GM12878 (cell line): Measurements from ENCODE around the gene CAPRIN2. TPM values are rescaled to one million over a fixed set of nuclear protein-coding genes. Genes with fewer than 3 reads are reported as not detected.

Experiments used
- ATAC-seq: fragments of 200-7000 bp; cut with Tn5 transposase; 3 replicates; pipeline ENCODE4 v1.9.1; 2020; ENCODE audit warnings: mild to moderate bottlenecking, moderate library complexity
- BruUV-seq: library from RNA; stranded (reverse); fragments of 400-500 nt; replicated peaks from 2 replicates; lab custom pipeline; 2021; lab: Mats Ljungman, UMichigan
- CTCF ChIA-PET: fragments of 300-600 bp; sonication (Branson Sonifier 250); formaldehyde crosslinking; extraction: SDS; loops from one replicate; lab custom pipeline; 2021; ENCODE audit warnings: inconsistent platforms; lab: Yijun Ruan, JAX
- POLR2A ChIA-PET: fragments of 350-600 bp; formaldehyde crosslinking; extraction: SDS; loops from one replicate; lab custom pipeline; 2021; ENCODE audit warnings: inconsistent platforms; lab: Charles Lee
- RAD21 ChIA-PET: fragments of 300-600 bp; sonication (Branson Sonifier 250); formaldehyde crosslinking; loops from one replicate; lab custom pipeline; 2023; ENCODE audit warnings: antibody characterized with exemption; ENCODE audit not compliant: unreplicated experiment; lab: Charles Lee
- SMC1A ChIA-PET: fragments of 300-600 bp; sonication (Branson Sonifier 250); formaldehyde crosslinking; loops from one replicate; lab custom pipeline; 2023; ENCODE audit not compliant: unreplicated experiment, uncharacterized antibody; lab: Charles Lee
- DNase-seq: peaks from one replicate; pipeline ENCODE4 v3.0.0-alpha.2; 2011; ENCODE audit warnings: low read depth, low spot score
- FAIRE-seq: peaks from 3 replicates; lab custom pipeline; 2011; peaks lifted over from hg19 to GRCh38; lab: Jason Lieb, UNC
- H2AFZ ChIP-seq: 2 replicates; pipeline ENCODE4 v1.6.0; 2011; ENCODE audit warnings: low read depth, low read length, control low read depth; ENCODE audit not compliant: control insufficient read depth
- H3K27ac ChIP-seq: 2 replicates; pipeline ENCODE4 v1.5.1; 2011; ENCODE audit warnings: control low read depth; ENCODE audit not compliant: control insufficient read depth, insufficient read depth
- H3K27me3 ChIP-seq, 2 experiments: replicated peaks in 1 of 2; 2 replicates each; pipeline versions ENCODE4 v1.6.0 to v1.6.1; 2011; ENCODE audit warnings: low read length in 1 of 2; ENCODE audit not compliant: control insufficient read depth in 2 of 2, insufficient read depth in 2 of 2
- H3K36me3 ChIP-seq, 2 experiments: 2 replicates each; pipeline ENCODE4 v1.5.1; 2011; ENCODE audit warnings: low read length in 1 of 2; ENCODE audit not compliant: control insufficient read depth in 2 of 2, insufficient read depth in 2 of 2
- H3K4me1 ChIP-seq: 2 replicates; pipeline ENCODE4 v1.6.1; 2011; ENCODE audit warnings: mild to moderate bottlenecking, low read length, moderate library complexity, mixed read lengths; ENCODE audit not compliant: control insufficient read depth, insufficient read depth
- H3K4me2 ChIP-seq: 2 replicates; pipeline ENCODE4 v1.6.0; 2011; ENCODE audit warnings: control low read depth; ENCODE audit not compliant: control insufficient read depth, insufficient read depth
- H3K4me3 ChIP-seq: fragments of 200-600 bp; sonication (generic); 2 replicates; pipeline ENCODE4 v1.5.1; 2016
- H3K79me2 ChIP-seq: 2 replicates; pipeline ENCODE4 v1.6.0; 2011; ENCODE audit warnings: low read length; ENCODE audit not compliant: control insufficient read depth, insufficient read depth
- H3K9ac ChIP-seq: 2 replicates; pipeline ENCODE4 v1.8.0; 2011; ENCODE audit warnings: low read length, control low read depth, mixed read lengths; ENCODE audit not compliant: control insufficient read depth, insufficient read depth
- H3K9me3 ChIP-seq: replicated peaks from 3 replicates; pipeline ENCODE4 v1.5.1; 2011; ENCODE audit warnings: mild to moderate bottlenecking, low read length; ENCODE audit not compliant: control insufficient read depth, insufficient read depth
- H4K20me1 ChIP-seq: 2 replicates; pipeline ENCODE4 v1.6.0; 2011; ENCODE audit not compliant: control insufficient read depth, insufficient read depth
- BRCA1 ChIP-seq: IDR thresholded peaks from 2 replicates; pipeline ENCODE4 v1.6.1; 2011; ENCODE audit warnings: low read depth, low read length, improper control_type of control experiment
- CHD1 ChIP-seq: IDR thresholded peaks from 2 replicates; pipeline ENCODE4 v1.6.1; 2012; ENCODE audit warnings: low read depth, low read length, improper control_type of control experiment
- JUND ChIP-seq: IDR thresholded peaks from 2 replicates; pipeline ENCODE4 v1.6.1; 2012; ENCODE audit warnings: low read depth, mild to moderate bottlenecking, low read length, improper control_type of control experiment, moderate library complexity
- NFYB ChIP-seq: IDR thresholded peaks from 2 replicates; pipeline ENCODE4 v1.6.1; 2011; ENCODE audit warnings: low read depth, mild to moderate bottlenecking, low read length, improper control_type of control experiment, moderate library complexity; ENCODE audit not compliant: insufficient read depth
- PRDM15 ChIP-seq: fragments of 450-650 bp; formaldehyde crosslinking; IDR thresholded peaks from 2 replicates; pipeline ENCODE4 v1.4.0; 2020; ENCODE audit warnings: mild to moderate bottlenecking, moderate library complexity
- WGBS: methylation state at CpG from one replicate; pipeline ENCODE4 v1.1.6; 2016; ENCODE audit warnings: low lambda C conversion rate; ENCODE audit not compliant: insufficient replicate concordance, insufficient coverage; ENCODE audit errors: missing lambda C conversion rate; 5-methylcytosine and 5-hydroxymethylcytosine counted together
- in situ Hi-C: fragments of 300-500 bp; cut with MboI; formaldehyde crosslinking; loops from 9 replicates; pipeline ENCODE4 v1.14.3; 2018; ENCODE audit warnings: mixed read lengths
- intact Hi-C: fragments of 100-400 bp; cut with micrococcal nuclease; formaldehyde crosslinking; loops from one replicate; pipeline ENCODE4 v1.14.2; 2022; ENCODE audit not compliant: unreplicated experiment
- polyA plus RNA-seq, 11 experiments: library from polyadenylated mRNA; depleted of rRNA in 4 of 11; unstranded in 6 of 11; stranded (reverse) in 5 of 11; fragments of >200 nt; fragmentation: Nextera tagmentation in 4 of 11; fragmentation: Illumina TruSeq in 1 of 11; extraction: Ambion mirVana in 4 of 11; extraction: Trizol in 1 of 11; gene quantifications; 1 replicate in 1 of 11; 2 replicates in 10 of 11; pipeline versions ENCODE4 v1.2.1 to v1.2.3, GENCODE V29; 2011 to 2016; ENCODE audit warnings: inconsistent platforms in 2 of 11, missing spikeins in 2 of 11, low read depth in 1 of 11
- total RNA-seq, 4 experiments: library from RNA; depleted of rRNA in 3 of 4; stranded (reverse); fragments of >200 nt in 3 of 4; fragmentation: Illumina TruSeq in 1 of 4; extraction: Trizol in 1 of 4; gene quantifications; 2 replicates each; pipeline versions ENCODE4 v1.2.1 to v1.2.3, GENCODE V29; 2013 to 2021
- TF ChIP-seq, protein P1 (sequence below): fragments of 450-650 bp; IDR thresholded peaks from 2 replicates; pipeline ENCODE4 v1.6.1; 2018; ENCODE audit warnings: borderline replicate concordance, mild to moderate bottlenecking; ENCODE audit not compliant: partially characterized antibody

Gene CAPRIN2
- total and polyA plus RNA-seq, 10 of the 15 experiments (the other 5 are each of a cell fraction or from before 2014, with no cell fraction given): 1.2 to 13.6 (median 8.2) TPM

DNA sequence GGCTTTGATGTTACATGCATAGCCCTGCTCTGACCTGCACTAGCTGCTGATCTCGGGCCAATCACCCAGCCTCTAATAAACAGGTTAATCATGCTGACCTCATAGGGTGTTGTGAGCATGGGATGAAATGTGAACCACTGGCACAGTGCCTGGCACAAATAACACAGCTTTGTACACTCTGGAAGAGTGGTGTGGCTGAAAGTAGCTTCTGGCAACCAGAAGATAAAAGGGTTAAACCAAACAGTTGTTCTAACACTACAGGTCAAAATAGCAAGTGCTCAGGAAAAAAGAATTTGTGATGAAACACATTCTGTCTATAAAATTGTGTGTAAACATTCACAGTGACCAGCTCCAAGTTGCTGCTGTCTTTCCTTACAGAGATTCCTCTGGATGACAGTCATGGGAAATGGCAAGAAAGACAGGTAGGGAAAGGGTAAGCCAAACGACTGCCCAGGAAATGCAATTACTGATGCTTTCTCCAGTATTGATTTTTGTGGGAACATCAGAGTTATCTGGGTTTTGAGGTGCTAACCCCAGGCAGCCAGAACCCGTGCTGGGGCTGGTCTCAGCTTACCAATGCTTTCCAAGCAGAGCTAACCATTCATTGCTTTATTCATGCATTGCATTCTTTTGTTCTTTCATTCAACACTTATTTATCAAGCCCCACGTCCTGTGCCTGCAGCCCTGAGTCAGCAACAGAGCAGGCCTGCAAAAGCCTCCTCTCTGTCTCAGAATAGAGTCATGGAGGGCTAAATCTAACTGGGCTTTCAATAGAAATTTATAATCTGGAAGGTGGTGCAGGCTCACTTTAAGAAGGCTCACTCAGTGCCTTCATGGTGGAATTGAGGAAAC, 38.1 kb upstream of the CAPRIN2 start:
- ChIA-PET SMC1A (interaction anchor here (0.7 to 1.0 kb wide), 2 partner anchors 14 to 1491 kb away, joined by 3 read pairs; no protein-coding TSS in a partner anchor), POLR2A (no interaction called here), RAD21 (no interaction called here), CTCF (interaction anchor here (0.8 kb wide), 1 partner anchor 14 kb away, joined by 5 read pairs; no protein-coding TSS in a partner anchor)
- Histone ChIP-seq H3K9me3 (no peaks in the 10 kb centered on the region), H3K9ac (no peak overlapping the region), H2AFZ (no peak overlapping the region), H3K27ac (no peak overlapping the region), H3K79me2 (no peaks in the 10 kb centered on the region), H3K27me3 (peaks cover 7 to 11% of the 10 kb centered on the region in 2 experiments), H3K4me2 (no peak overlapping the region), H3K36me3 (no peaks in the 10 kb centered on the region), H4K20me1 (no peaks in the 10 kb centered on the region), H3K4me3 (no peak overlapping the region), H3K4me1 (no peaks in the 10 kb centered on the region)
- no peak for FAIRE-seq
- no peak for TF ChIP-seq NFYB
- no peak for TF ChIP-seq JUND
- no peak for TF ChIP-seq BRCA1
- TF ChIP-seq CHD1: no peak
- TF ChIP-seq, protein P1, sequence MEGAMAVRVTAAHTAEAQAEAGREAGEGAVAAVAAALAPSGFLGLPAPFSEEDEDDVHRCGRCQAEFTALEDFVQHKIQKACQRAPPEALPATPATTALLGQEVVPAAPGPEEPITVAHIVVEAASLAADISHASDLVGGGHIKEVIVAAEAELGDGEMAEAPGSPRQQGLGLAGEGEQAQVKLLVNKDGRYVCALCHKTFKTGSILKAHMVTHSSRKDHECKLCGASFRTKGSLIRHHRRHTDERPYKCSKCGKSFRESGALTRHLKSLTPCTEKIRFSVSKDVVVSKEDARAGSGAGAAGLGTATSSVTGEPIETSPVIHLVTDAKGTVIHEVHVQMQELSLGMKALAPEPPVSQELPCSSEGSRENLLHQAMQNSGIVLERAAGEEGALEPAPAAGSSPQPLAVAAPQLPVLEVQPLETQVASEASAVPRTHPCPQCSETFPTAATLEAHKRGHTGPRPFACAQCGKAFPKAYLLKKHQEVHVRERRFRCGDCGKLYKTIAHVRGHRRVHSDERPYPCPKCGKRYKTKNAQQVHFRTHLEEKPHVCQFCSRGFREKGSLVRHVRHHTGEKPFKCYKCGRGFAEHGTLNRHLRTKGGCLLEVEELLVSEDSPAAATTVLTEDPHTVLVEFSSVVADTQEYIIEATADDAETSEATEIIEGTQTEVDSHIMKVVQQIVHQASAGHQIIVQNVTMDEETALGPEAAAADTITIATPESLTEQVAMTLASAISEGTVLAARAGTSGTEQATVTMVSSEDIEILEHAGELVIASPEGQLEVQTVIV: no peak
- TF ChIP-seq PRDM15 (CRISPR knock-in tag): no peak
- no peak for ATAC-seq
- in situ Hi-C loops: no loop called here
- intact Hi-C loops: no loop called here
- no TSS peak for BruUV-seq
- WGBS: 4% methylated on average over 4 of the region's 4 CpGs
- no peak for DNase-seq
